CD14-positive monocyte (primary cell): ENCODE data around the gene SLC12A2. TPM values are rescaled to one million over a fixed set of nuclear protein-coding genes. Genes with fewer than 3 reads are reported as not detected.

Experiments
- DNase-seq, 3 donors: peaks; one replicate each; pipeline ENCODE4 v3.0.0-alpha.2; 2011 to 2022
- H2AFZ ChIP-seq: 2 replicates; pipeline ENCODE4 v1.6.0; 2012; ENCODE audit warnings: mild to moderate bottlenecking, low read depth, low read length, inconsistent platforms; ENCODE audit not compliant: insufficient read depth, poor library complexity, severe bottlenecking
- H3K27ac ChIP-seq, 2 donors: 1 replicate in 1 of 2; 2 replicates in 1 of 2; pipeline ENCODE4 v1.5.1; 2012 to 2013; ENCODE audit warnings: low read length in 2 of 2, control low read depth in 1 of 2, inconsistent platforms in 1 of 2, low read depth in 1 of 2, mild to moderate bottlenecking in 1 of 2
- H3K27me3 ChIP-seq, 2 donors: one replicate each; pipeline versions ENCODE4 v1.6.0 to v1.6.1; 2011 to 2013; ENCODE audit warnings: low read length in 2 of 2; ENCODE audit not compliant: control insufficient read depth in 2 of 2, insufficient read depth in 2 of 2
- H3K36me3 ChIP-seq, 2 donors: replicated peaks in 1 of 2; 1 replicate in 1 of 2; 2 replicates in 1 of 2; pipeline versions ENCODE4 v1.5.1 to v1.6.1; 2012 to 2013; ENCODE audit warnings: low read length in 2 of 2, control low read depth in 1 of 2, inconsistent platforms in 1 of 2, mild to moderate bottlenecking in 1 of 2; ENCODE audit not compliant: insufficient read depth in 2 of 2, control insufficient read depth in 1 of 2
- H3K4me1 ChIP-seq, 2 donors: 1 replicate in 1 of 2; 2 replicates in 1 of 2; pipeline versions ENCODE4 v1.5.1 to v1.6.1; 2012 to 2013; ENCODE audit warnings: low read length in 2 of 2, control low read depth in 1 of 2, inconsistent platforms in 1 of 2, mild to moderate bottlenecking in 1 of 2, moderate library complexity in 1 of 2; ENCODE audit not compliant: insufficient read depth in 2 of 2, control insufficient read depth in 1 of 2
- H3K4me2 ChIP-seq: replicated peaks from 2 replicates; pipeline ENCODE3; 2012; ENCODE audit warnings: low read length, moderate library complexity, mild to moderate bottlenecking; ENCODE audit not compliant: poor library complexity, severe bottlenecking; ENCODE audit errors: extremely low read depth
- H3K4me3 ChIP-seq, 3 experiments: fragments of 200-600 bp in 1 of 3; sonication (generic) in 1 of 3; replicated peaks in 1 of 3; 1 replicate in 2 of 3; 2 replicates in 1 of 3; pipeline ENCODE4 v1.5.1; 2011 to 2013; ENCODE audit warnings: low read length in 3 of 3, mild to moderate bottlenecking in 3 of 3, control low read depth in 2 of 3, low read depth in 2 of 3, inconsistent platforms in 1 of 3, moderate library complexity in 1 of 3
- H3K79me2 ChIP-seq: 2 replicates; pipeline ENCODE4 v1.6.0; 2012; ENCODE audit warnings: mild to moderate bottlenecking, control low read depth, inconsistent platforms, low read length, moderate library complexity; ENCODE audit not compliant: insufficient read depth
- H3K9ac ChIP-seq: 2 replicates; pipeline ENCODE4 v1.6.0; 2017; ENCODE audit warnings: low read length, mild to moderate bottlenecking; ENCODE audit not compliant: insufficient read depth, poor library complexity, severe bottlenecking
- H3K9me3 ChIP-seq, 2 donors: replicated peaks in 1 of 2; 1 replicate in 1 of 2; 2 replicates in 1 of 2; pipeline versions ENCODE4 v1.5.1 to v1.6.1; 2012 to 2013; ENCODE audit warnings: low read length in 2 of 2, control low read depth in 1 of 2; ENCODE audit not compliant: control insufficient read depth in 1 of 2, insufficient read depth in 1 of 2
- H4K20me1 ChIP-seq: 2 replicates; pipeline ENCODE4 v1.6.0; 2012; ENCODE audit warnings: mild to moderate bottlenecking, low read length, control low read depth, moderate library complexity; ENCODE audit not compliant: insufficient read depth
- H3K27ac Mint-ChIP-seq, 7 donors: one replicate each; pipeline ENCODE4 v1.8.0; 2020; ENCODE audit warnings: mild to moderate bottlenecking in 7 of 7, mixed read lengths in 7 of 7, moderate library complexity in 6 of 7, inconsistent platforms in 2 of 7
- H3K27me3 Mint-ChIP-seq, 3 donors: one replicate each; pipeline ENCODE4 v1.8.0; 2021 to 2022; ENCODE audit warnings: low read depth in 3 of 3, mild to moderate bottlenecking in 3 of 3, mixed read lengths in 3 of 3, moderate library complexity in 3 of 3, inconsistent platforms in 1 of 3
- H3K36me3 Mint-ChIP-seq, 2 donors: one replicate each; pipeline ENCODE4 v1.8.0; 2020; ENCODE audit warnings: mixed read lengths in 2 of 2, inconsistent platforms in 1 of 2, mild to moderate bottlenecking in 1 of 2
- H3K4me1 Mint-ChIP-seq: one replicate; pipeline ENCODE4 v1.8.0; 2020; ENCODE audit warnings: mild to moderate bottlenecking, mixed read lengths
- H3K4me3 Mint-ChIP-seq, 2 donors: one replicate each; pipeline ENCODE4 v1.8.0; 2020; ENCODE audit warnings: mild to moderate bottlenecking in 2 of 2, mixed read lengths in 2 of 2, moderate library complexity in 1 of 2
- H3K9me3 Mint-ChIP-seq, 7 donors: one replicate each; pipeline ENCODE4 v1.8.0; 2020 to 2022; ENCODE audit warnings: mixed read lengths in 7 of 7, mild to moderate bottlenecking in 6 of 7, moderate library complexity in 6 of 7, inconsistent platforms in 2 of 7
- CTCF ChIP-seq: fragments of 200-600 bp; IDR thresholded peaks from one replicate; pipeline ENCODE4 v1.8.0; 2022; ENCODE audit warnings: antibody characterized with exemption, mild to moderate bottlenecking
- WGBS: methylation state at CpG from one replicate; pipeline ENCODE4 v1.1.5; 2013; ENCODE audit warnings: missing lambda C conversion rate; ENCODE audit not compliant: insufficient coverage; 5-methylcytosine and 5-hydroxymethylcytosine counted together
- intact Hi-C, 2 donors: fragments of 100-400 bp; cut with micrococcal nuclease; formaldehyde crosslinking; loops; one replicate each; pipeline versions ENCODE4 v1.15.0 to v1.15.1; 2023
- polyA plus RNA-seq, 3 donors: library from polyadenylated mRNA; depleted of rRNA in 1 of 3; unstranded in 2 of 3; stranded (reverse) in 1 of 3; fragments of 300-500 nt in 2 of 3; fragments of >200 nt in 1 of 3; fragmentation: Illumina TruSeq in 2 of 3; gene quantifications; 1 replicate in 2 of 3; 2 replicates in 1 of 3; pipeline ENCODE4 v1.2.3, GENCODE V29; 2012 to 2021

The SLC12A2 gene
- polyA plus RNA-seq, 3 donors, result 1.0 to 1.2 (median 1.0) TPM

GRCh38 chr5:128213833-128214232, 130.3 kb downstream of the SLC12A2 start:
- no peak overlapping the region for H3K4me3 Mint-ChIP-seq
- Histone ChIP-seq H3K36me3 (no peaks in the 10 kb centered on the region), H3K4me1 (no peaks in the 10 kb centered on the region), H3K4me3 (no peak overlapping the region), H3K4me2 (no peak overlapping the region), H2AFZ (no peak overlapping the region), H3K27me3 (no peaks in the 10 kb centered on the region), H3K9ac (no peak overlapping the region), H3K27ac (no peak overlapping the region), H4K20me1 (no peaks in the 10 kb centered on the region), H3K79me2 (no peaks in the 10 kb centered on the region), H3K9me3 (no peaks in the 10 kb centered on the region)
- H3K27ac Mint-ChIP-seq, result no peak overlapping the region
- no peaks in the 10 kb centered on the region for H3K36me3 Mint-ChIP-seq
- no peak for TF ChIP-seq CTCF
- peaks cover 0 to 3% (median 2%) of the 10 kb centered on the region in 3 donors for H3K27me3 Mint-ChIP-seq
- no peak for DNase-seq
- peaks cover 0 to 2% (median 0%) of the 10 kb centered on the region in 7 donors for H3K9me3 Mint-ChIP-seq
- H3K4me1 Mint-ChIP-seq, result peaks cover 2% of the 10 kb centered on the region
- 80% methylated on average over 1 of the region's 5 CpGs for WGBS
- intact Hi-C loops, result loop anchor here (5.0 to 10.0 kb wide), 3 partner anchors 281 to 1641 kb away; no protein-coding TSS in a partner anchor

GRCh38 chr5:128216285-128216684, 132.7 kb downstream of the SLC12A2 start:
- Mint-ChIP-seq H3K9me3 (peaks cover 0 to 2% (median 0%) of the 10 kb centered on the region in 7 donors), H3K36me3 (no peaks in the 10 kb centered on the region), H3K4me1 (peaks cover 2% of the 10 kb centered on the region), H3K27me3 (peaks cover 0 to 3% (median 0%) of the 10 kb centered on the region in 3 donors), H3K4me3 (no peak overlapping the region), H3K27ac (peak overlapping the region in 1 of 7 donors; percentile 19)
- WGBS, result 100% methylated on average over 5 of the region's 7 CpGs
- no peaks in the 10 kb centered on the region for H3K36me3 ChIP-seq
- H2AFZ ChIP-seq, result no peak overlapping the region
- no peaks in the 10 kb centered on the region for H3K79me2 ChIP-seq
- no peaks in the 10 kb centered on the region for H3K9me3 ChIP-seq
- H3K4me2 ChIP-seq, result no peak overlapping the region
- no peaks in the 10 kb centered on the region for H3K4me1 ChIP-seq
- H3K4me3 ChIP-seq, result no peak overlapping the region
- no peak for TF ChIP-seq CTCF
- no peak overlapping the region for H3K27ac ChIP-seq
- intact Hi-C loops, result loop anchor here (5.0 to 10.0 kb wide), 4 partner anchors 279 to 1639 kb away; no protein-coding TSS in a partner anchor
- no peaks in the 10 kb centered on the region for H3K27me3 ChIP-seq
- no peak overlapping the region for H3K9ac ChIP-seq
- no peak for DNase-seq
- H4K20me1 ChIP-seq, result no peaks in the 10 kb centered on the region
